PFSK-1 (cell line): ENCODE measurements around the gene AKAP13.

Source experiments
- FOXP2 ChIP-seq: optimal IDR thresholded peaks from 2 replicates; pipeline ENCODE3; 2011; ENCODE audit warnings: borderline replicate concordance, control low read depth, inconsistent platforms; ENCODE audit not compliant: insufficient read depth; ENCODE audit errors: extremely low read length, extremely low read depth
- POLR2AphosphoS5 ChIP-seq: IDR thresholded peaks from 2 replicates; pipeline ENCODE4 v1.6.1; 2012; ENCODE audit warnings: low read depth, mild to moderate bottlenecking, control low read depth, low read length, moderate library complexity
- SIN3A ChIP-seq: IDR thresholded peaks from 2 replicates; pipeline ENCODE4 v1.6.1; 2012; ENCODE audit warnings: mild to moderate bottlenecking, low read length, moderate library complexity, borderline replicate concordance; ENCODE audit not compliant: insufficient read depth
- TAF1 ChIP-seq: IDR thresholded peaks from 2 replicates; pipeline ENCODE4 v1.6.1; 2012; ENCODE audit warnings: low read length, control low read depth, borderline replicate concordance; ENCODE audit not compliant: insufficient read depth
- TF ChIP-seq, protein P1 (sequence below), 2 experiments: IDR thresholded peaks; 2 replicates each; pipeline versions ENCODE4 v1.6.1 to v1.8.0; 2011 to 2012; ENCODE audit warnings: low read depth in 2 of 2, low read length in 2 of 2, control low read depth in 1 of 2, inconsistent platforms in 1 of 2, mild to moderate bottlenecking in 1 of 2, moderate library complexity in 1 of 2; ENCODE audit not compliant: insufficient read depth in 1 of 2

The AKAP13 gene

DNA sequence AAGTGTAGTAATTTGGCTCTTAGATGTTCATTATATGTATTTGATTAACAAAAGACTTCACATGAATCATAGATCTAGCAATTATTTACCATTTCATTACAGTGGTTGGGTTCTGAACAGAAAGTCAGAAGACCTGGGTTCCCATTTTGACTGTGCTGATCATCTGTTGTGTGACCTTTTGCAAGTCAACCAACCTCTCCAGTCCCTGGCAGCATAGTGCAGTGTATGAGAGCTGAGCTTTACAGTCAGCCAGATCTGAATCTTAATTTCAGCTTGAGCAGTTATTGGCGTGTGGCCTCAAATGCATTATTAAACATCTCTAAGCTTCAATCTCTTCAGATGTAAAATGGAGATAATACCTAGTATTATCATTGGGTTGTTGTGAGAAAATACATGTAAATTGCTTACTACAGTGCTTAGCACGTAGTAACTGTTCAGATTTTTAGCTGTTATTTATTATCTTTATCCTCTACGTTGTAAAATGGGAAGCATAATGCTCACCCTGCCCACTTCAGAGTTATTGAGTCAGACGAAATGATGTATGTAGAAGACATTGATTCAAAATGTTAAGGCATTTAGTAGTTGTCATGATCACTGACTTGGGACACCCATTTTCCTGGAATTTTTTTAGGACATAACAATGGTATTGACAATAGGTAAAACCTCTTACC lies 310.3 kb downstream of the AKAP13 start:
- TF ChIP-seq POLR2AphosphoS5 (no peak), SIN3A (no peak), TAF1 (no peak), FOXP2 (no peak)
- TF ChIP-seq, protein P1, sequence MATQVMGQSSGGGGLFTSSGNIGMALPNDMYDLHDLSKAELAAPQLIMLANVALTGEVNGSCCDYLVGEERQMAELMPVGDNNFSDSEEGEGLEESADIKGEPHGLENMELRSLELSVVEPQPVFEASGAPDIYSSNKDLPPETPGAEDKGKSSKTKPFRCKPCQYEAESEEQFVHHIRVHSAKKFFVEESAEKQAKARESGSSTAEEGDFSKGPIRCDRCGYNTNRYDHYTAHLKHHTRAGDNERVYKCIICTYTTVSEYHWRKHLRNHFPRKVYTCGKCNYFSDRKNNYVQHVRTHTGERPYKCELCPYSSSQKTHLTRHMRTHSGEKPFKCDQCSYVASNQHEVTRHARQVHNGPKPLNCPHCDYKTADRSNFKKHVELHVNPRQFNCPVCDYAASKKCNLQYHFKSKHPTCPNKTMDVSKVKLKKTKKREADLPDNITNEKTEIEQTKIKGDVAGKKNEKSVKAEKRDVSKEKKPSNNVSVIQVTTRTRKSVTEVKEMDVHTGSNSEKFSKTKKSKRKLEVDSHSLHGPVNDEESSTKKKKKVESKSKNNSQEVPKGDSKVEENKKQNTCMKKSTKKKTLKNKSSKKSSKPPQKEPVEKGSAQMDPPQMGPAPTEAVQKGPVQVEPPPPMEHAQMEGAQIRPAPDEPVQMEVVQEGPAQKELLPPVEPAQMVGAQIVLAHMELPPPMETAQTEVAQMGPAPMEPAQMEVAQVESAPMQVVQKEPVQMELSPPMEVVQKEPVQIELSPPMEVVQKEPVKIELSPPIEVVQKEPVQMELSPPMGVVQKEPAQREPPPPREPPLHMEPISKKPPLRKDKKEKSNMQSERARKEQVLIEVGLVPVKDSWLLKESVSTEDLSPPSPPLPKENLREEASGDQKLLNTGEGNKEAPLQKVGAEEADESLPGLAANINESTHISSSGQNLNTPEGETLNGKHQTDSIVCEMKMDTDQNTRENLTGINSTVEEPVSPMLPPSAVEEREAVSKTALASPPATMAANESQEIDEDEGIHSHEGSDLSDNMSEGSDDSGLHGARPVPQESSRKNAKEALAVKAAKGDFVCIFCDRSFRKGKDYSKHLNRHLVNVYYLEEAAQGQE (IDR thresholded peaks at IDR 0.05; ENCODE audit: insufficient read depth in 1 of 2, low read depth in 2 of 2, low read length in 2 of 2) = no peak

DNA sequence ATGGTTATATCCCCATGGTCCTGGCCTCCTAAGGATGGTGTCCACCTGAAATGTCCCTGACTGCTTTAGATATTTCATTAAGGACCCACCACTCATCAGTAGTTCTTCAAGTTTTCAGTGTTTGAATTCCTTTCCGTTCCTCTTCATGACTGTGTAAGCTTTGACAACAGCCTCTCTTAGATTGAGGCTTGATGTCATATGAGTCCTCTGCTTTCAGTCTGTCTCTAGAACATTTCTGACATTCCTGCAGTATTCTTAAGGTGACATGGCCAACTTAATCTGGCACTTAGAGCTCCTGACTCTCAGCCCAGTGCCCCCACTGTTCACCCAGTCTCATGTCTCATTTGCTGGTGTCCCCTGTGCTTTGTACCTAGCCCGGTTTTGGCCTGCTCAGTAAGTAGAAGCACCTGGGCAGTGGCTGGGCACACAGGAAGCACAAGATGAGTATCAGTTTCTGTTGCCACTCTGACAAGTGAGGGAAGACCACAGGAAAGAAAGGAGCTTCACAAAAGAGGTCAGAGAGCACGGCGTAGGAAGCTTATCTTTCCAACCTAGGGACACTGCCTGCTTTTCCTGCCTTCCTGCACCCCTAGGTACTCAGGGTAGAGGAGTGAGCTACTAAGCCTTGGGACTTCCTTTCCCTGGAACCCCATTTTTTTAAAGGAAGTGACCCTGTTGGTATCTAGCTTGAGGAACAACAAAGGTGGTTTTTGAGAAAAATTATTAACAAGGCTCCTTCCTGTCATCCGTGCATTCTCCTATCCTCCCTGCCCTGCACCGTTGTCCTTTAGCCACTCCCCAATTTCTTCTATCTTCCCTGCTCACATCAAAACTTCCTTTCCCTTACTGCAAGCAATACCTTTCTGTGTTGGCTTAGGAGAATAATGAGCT lies 311.2 kb downstream of the AKAP13 start:
- TF ChIP-seq POLR2AphosphoS5 = no peak
- TF ChIP-seq, protein P1 (IDR thresholded peaks at IDR 0.05; ENCODE audit: insufficient read depth in 1 of 2, low read depth in 2 of 2, low read length in 2 of 2) = no peak
- no peak for TF ChIP-seq SIN3A
- TF ChIP-seq TAF1 = no peak
- no peak for TF ChIP-seq FOXP2

DNA sequence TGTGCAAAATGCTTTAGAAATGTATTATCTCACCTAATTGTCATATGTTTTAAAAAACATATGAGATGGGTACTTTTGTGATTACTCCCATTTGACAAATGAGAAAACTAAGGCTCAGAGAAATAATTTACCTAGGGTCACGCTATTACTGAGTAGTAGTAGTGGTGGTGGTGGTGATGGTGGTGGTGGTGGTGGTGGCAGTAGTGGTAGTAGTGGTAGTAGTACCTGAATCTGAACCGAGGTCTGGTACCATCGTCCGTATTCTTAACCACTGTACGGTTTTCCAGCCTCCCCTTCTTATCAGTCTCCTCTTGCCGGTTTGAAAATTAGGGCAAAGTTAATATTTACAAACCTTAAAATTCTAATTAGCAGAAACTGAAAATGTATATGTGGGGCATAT lies 311.9 kb downstream of the AKAP13 start:
- TF ChIP-seq, protein P1 (IDR thresholded peaks at IDR 0.05; ENCODE audit: insufficient read depth in 1 of 2, low read depth in 2 of 2, low read length in 2 of 2) = no peak
- TF ChIP-seq SIN3A = no peak
- TF ChIP-seq POLR2AphosphoS5 = no peak
- TF ChIP-seq FOXP2 = no peak
- no peak for TF ChIP-seq TAF1

DNA sequence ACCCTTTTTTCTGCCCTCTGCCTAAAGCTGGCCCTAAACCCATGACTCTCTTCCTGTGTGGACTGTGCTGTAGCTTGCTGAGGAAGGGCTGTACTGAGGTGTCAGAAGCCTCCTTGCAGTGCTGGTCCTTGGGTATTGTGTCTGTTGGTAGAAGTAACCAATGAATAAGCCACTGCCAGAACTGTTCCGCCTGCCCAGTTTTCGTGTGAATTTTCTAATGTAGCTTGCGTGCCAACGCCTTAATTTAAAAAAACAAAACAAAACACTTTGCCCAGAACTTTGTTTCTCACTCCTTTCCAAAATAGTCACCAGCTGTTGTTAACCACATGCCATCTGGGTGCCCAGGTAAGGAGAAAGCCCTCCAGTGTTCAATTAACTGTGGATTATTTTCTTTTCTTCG lies 312.5 kb downstream of the AKAP13 start:
- TF ChIP-seq TAF1 (no peak), SIN3A (no peak), POLR2AphosphoS5 (no peak), FOXP2 (no peak)
- TF ChIP-seq, protein P1 (IDR thresholded peaks at IDR 0.05; ENCODE audit: insufficient read depth in 1 of 2, low read depth in 2 of 2, low read length in 2 of 2) = no peak
